Stimulated activated CD8-positive, alpha-beta memory T cell treated with anti-CD3 and anti-CD28 coated beads, Interleukin-7, amount 100 ng/mL, for 48 hours (primary cell): Measurements from ENCODE around the gene OR4D9.
"Not testable (repeated sequence)": the region's sequence is repeated elsewhere in the genome, so short reads cannot be mapped to it uniquely, and the experiment has no call there.

Source experiments
- DNase-seq, 2 donors: peaks; one replicate each; pipeline ENCODE4 v3.0.0-alpha.2; 2020; ENCODE audit warnings: low read depth in 1 of 2; ENCODE audit errors: extremely low read depth in 1 of 2

Gene OR4D9

DNA sequence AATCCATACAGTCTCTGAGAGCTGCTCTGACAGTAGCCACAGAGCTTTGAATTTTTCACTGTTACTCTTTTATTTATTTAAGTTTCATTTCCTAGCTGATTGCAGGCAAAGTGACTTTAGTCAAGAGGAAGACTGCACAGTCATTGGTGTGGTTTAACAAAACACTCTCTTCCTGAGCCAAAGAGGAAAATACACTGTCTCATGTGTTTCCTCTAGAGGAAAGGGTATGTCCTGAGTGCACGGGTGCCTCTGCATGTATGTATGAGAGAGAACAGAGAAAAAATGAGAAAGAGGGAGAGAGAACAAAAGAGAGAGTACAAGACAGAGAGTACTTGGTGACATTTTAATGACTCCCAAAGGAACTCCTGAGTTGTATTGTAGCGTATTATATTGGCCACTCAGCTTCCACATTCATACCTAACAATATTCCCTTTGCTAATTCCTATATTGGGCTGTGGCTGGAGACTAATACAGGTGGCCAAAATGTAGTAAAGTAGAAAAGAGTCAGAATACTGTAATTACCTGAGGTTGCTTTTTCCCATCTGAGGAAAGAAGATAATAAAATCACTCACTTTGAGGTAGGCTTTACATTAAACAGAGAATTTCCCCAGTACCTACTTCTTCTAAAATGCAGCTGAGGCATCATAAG, at the start of gene OR4D9:
OR4D9 (plus strand) TSS at position 599 of the 649 bp plus-strand sequence. CDS start 3,374 bp downstream, outside the sequence.
- no peak for DNase-seq

GRCh38 chr11:59463190-59463641, 48.1 kb upstream of the OR4D9 start:
- DNase-seq, result no peak

- DNase-seq, result no peak
These were observed 38.3 kb upstream of the OR4D9 start, which contains the start of gene OR4D10 for GRCh38 chr11:59473015-59473414. Gene OR4D10 (plus strand): TSS chr11:59473315. CDS start chr11:59477430, 4,115 bp downstream.

DNA sequence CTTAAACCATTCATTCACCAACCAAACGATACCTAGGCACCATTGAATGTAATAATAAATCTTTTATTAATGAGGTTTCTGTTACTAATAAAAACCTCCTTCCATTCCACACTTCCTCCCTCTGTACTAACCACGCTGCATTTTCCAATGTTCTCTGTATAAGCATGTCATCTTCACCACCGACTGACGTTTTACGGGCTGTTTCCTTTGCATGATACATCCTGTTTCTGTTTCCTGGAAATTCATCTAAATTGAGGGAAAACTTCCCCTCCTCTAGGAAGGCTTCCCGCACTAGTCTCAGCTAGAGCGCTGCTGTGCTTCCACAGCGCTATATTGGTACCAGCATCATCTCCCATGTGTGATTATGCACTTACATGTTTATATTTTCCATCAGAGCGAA, 36.2 kb upstream of the OR4D9 start:
- no peak for DNase-seq

DNA sequence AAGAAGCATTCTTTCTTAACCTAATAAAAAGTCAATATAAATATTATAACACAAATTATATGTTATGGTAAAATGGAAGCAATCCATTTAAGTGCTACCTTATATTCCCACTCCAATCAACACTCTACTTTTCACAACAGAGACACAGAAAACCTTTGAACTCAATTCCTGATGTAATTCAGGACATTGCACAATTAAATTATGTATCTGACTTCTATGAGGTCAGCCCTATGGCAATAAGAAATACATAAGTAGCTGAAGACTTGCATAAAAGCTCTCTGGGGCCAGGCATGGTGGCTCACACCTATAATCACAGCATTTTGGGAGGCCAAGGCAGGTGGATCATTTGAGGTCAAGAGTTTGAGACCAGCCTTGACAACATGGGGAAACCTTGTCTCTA, 31.4 kb upstream of the OR4D9 start:
- DNase-seq, result no peak

DNA sequence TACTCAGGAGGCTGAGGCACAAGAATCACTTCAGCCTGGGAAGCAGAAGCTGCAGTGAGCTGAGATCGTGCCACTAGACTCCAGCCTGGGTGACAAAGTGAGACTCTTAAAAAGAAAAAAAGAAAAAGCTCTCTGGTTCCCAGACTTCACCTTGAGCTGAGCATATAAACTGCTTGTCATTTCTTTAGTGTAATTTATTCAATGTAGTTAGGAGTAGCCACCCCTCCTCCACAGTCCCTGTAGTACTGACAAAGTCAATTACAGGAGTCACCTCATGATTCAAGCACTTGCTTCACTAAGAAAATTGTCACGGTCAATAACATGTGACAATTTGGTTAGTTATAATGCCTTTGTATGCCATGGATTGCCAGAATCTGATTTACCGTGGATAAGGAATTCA, 31.0 kb upstream of the OR4D9 start:
- DNase-seq, result no peak

GRCh38 chr11:59501931-59502330, 9.4 kb upstream of the OR4D9 start:
- DNase-seq, result no peak

GRCh38 chr11:59503276-59503675, 8.1 kb upstream of the OR4D9 start, which contains the start of gene OR4D11:
Gene OR4D11 (plus strand): TSS chr11:59503576. CDS start chr11:59503576, 0 bp downstream.
- no peak for DNase-seq

- no peak for DNase-seq
These were observed 336 bp downstream of the OR4D9 start for GRCh38 chr11:59511675-59512074.

DNA sequence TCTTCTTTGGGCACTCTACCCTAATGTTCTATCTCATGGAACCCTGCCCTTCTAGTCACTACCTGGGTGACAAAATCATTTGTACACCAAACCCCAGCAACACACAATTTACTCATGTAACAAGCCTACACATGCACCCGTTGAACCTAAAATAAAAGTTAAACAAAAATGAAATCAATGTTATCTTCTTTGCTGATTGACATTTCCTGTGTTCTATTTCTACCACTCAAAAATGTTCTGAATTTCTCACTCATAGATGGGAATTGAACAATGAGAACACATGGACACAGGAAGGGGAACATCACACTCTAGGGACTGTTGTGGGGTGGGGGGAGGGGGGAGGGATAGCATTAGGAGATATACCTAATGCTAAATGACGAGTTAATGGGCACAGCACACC, 8.8 kb downstream of the OR4D9 start:
- DNase-seq, result not testable (repeated sequence)

- no peak for DNase-seq
These were observed 9.4 kb downstream of the OR4D9 start for GRCh38 chr11:59520741-59521140.

DNA sequence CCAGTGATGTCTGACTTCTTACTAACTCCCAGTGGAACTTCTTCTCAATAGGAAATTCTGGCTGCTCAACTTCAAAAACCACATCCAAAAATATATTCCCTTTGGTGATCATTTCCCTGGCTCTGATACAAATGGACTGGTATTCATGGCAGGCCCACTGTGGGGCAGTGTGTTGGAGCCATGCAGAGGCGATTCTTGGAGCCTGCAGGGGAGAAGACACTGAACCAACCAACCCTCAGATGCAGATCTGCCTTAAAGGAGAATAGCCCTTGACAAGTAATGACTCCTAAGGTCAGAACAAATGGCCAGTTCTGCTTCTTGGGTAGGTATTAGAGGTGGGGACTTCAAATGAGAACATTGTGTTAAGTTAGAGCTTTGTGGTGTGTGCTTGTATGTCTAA, 12.2 kb downstream of the OR4D9 start:
- DNase-seq, result no peak

- DNase-seq, result no peak
These were observed 17.4 kb downstream of the OR4D9 start for GRCh38 chr11:59528711-59529110.

DNA sequence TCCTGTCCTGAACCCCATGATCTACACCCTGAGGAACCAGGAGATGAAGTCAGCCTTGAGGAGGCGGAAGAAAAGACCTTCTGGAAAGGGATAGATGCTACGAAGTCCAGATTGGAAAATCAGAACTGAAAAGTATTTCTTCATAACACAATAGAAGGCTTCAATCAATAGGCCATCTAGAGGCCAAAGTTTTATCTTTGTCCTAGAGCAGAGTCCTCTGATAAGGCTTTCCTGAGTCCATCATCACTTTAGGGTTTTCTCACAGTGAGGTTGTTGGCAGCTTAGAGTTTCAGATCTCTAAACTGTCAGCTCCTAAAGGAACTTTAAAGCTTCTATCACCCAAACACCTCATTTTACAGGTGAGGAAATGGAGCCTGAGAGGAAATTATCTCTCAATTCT, 21.3 kb downstream of the OR4D9 start:
- no peak for DNase-seq

- no peak for DNase-seq
These were observed 23.3 kb downstream of the OR4D9 start for GRCh38 chr11:59534676-59535075.

DNA sequence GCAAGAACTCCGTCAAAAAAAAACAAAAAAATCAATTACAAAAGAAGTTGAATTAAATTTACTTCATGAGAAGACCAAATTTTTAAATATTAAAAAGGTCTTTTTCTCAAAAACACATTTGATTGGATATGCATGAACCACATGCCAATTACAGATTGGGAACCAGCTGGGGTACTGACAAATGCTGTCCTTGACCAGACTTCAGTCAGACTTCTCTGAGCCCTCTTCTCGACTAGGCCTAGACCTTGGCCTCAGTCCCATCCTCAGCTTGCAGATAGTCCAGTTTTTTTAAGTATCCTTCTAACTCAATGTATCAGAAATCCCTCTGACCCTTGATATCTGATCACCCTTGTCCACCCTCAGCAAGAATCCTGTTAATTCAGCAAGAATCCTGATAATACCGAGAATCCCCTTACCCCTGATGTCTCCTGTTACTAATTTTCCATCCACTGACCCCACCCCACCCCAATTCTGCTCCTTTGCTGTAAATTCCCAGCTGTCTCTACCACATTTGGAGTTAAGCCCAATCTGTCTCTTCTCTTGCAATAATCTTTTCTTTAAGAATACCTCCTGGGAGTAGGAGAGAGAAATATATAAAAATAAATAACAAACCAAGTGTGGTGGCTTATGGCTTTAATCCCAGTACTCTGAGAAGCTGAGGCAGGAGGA, 30.9 kb downstream of the OR4D9 start:
- DNase-seq, result no peak

GRCh38 chr11:59543713-59544112, 32.4 kb downstream of the OR4D9 start:
- DNase-seq, result not testable (repeated sequence)

GRCh38 chr11:59544869-59545178, 33.5 kb downstream of the OR4D9 start:
- no peak for DNase-seq

DNA sequence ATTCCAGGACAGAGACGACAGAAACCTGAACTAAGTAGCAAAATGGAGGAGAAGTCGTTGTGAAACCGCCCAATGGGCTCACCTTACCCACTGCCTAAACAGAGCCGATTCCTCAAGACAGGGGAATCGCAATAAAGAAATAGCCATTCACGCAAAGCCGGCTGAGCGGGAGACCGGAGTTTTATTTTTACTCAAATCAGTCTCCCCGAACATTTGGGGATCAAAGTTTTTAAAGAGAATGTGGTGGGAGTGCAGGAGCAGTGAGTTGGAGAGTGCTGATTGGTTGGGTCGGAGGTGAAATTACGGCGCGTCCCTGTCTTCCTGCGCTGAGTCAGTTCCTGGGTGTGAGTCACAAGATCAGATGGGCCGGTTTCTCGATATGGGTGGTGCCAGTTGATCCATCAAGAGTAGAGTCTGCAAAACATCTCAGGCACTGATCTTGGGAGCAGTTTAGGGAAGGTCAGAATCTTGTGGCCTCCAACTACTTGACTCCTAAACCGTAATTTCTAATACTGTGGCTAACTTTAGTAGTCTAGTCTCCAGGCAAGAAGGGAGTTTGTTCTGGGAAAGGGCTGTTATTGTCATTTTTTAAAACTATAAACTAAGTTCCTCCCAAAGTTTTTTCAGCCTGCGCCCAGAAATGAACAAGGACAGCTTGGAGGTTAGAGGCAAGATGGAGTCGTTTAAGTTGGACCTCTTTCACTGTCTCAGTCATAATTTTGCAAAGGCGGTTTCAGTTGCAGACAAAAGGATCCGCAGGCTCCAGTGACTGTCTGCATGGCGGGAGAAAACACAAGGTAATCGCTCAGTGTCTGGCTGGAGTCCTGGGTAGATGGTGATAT, 34.1 kb downstream of the OR4D9 start:
- DNase-seq, result no peak

DNA sequence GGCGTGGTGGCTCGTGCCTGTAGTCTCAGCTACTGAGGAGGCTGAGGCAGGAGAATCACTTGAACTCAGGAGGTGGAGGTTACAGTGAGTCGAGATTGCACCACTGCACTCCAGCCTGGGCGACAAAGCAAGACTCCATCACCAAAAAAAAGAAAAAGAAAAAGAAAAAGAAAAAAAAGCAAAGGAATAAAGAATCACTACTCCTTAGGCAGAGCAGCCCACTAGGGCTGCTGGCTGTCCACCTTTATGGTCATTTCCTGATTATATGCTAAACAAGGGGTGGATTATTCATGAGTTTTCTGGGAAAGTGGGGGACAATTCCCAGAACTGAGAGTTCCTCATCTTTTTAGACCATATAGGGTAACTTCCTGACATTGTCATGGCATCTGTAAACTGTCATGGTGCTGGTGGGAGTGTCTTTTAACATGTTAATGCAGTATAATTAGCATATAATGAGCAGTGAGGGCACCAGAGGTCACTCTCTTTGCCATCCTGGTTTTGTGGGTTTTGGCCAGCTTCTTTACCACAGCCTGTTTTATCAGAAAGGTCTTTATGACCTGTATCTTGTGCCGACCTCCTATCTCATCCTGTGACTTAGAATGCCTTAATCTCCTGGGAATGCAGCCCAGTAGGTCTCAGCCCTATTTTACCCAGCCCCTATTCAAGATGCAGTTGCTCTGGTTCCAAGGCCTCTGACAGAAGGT, 36.4 kb downstream of the OR4D9 start:
- DNase-seq, result not testable (repeated sequence)

- DNase-seq, result no peak
These were observed 36.9 kb downstream of the OR4D9 start for GRCh38 chr11:59548309-59548656.
